Mesendoderm (in vitro differentiated cells): ENCODE results near the gene BACH1.

Experiments used
- DNase-seq: peaks from one replicate; pipeline ENCODE4 v3.0.0; 2013
- H2AK5ac ChIP-seq: 2 replicates; pipeline ENCODE4 v1.6.1; 2013; ENCODE audit warnings: low read length, inconsistent platforms
- H2BK120ac ChIP-seq: 2 replicates; pipeline ENCODE4 v1.6.1; 2013; ENCODE audit warnings: low read depth, mild to moderate bottlenecking, low read length, moderate library complexity, mixed read lengths
- H2BK15ac ChIP-seq: replicated peaks from 2 replicates; pipeline ENCODE4 v1.6.1; 2013; ENCODE audit warnings: low read depth, mild to moderate bottlenecking, moderate library complexity
- H2BK5ac ChIP-seq: 2 replicates; pipeline ENCODE4 v1.6.1; 2013; ENCODE audit warnings: low read length, inconsistent platforms
- H3K18ac ChIP-seq: 2 replicates; pipeline ENCODE4 v1.6.1; 2013; ENCODE audit warnings: mild to moderate bottlenecking, low read length, mixed read lengths
- H3K23ac ChIP-seq: one replicate; pipeline ENCODE4 v1.6.1; 2013; ENCODE audit warnings: low read length
- H3K27ac ChIP-seq: 2 replicates; pipeline ENCODE4 v1.5.1; 2013; ENCODE audit warnings: low read depth, mild to moderate bottlenecking, inconsistent platforms, low read length, moderate library complexity
- H3K27me3 ChIP-seq: 2 replicates; pipeline ENCODE4 v1.6.1; 2013; ENCODE audit warnings: low read length, control low read depth, mild to moderate bottlenecking, inconsistent platforms; ENCODE audit not compliant: insufficient read depth, poor library complexity
- H3K36me3 ChIP-seq: 2 replicates; pipeline ENCODE4 v1.6.1; 2013; ENCODE audit warnings: low read length, inconsistent platforms; ENCODE audit not compliant: control insufficient read depth, insufficient read depth
- H3K4ac ChIP-seq: one replicate; pipeline ENCODE4 v1.6.1; 2013; ENCODE audit warnings: low read depth, mild to moderate bottlenecking, low read length, moderate library complexity
- H3K4me1 ChIP-seq: 2 replicates; pipeline ENCODE4 v1.6.1; 2013; ENCODE audit warnings: low read depth, low read length, inconsistent platforms; ENCODE audit not compliant: control insufficient read depth
- H3K4me2 ChIP-seq: 2 replicates; pipeline ENCODE4 v1.6.1; 2013; ENCODE audit warnings: low read length
- H3K4me3 ChIP-seq: 2 replicates; pipeline ENCODE4 v1.5.1; 2013; ENCODE audit warnings: mild to moderate bottlenecking, low read length
- H3K56ac ChIP-seq: one replicate; pipeline ENCODE4 v1.6.1; 2013; ENCODE audit warnings: low read length
- H3K79me1 ChIP-seq: 2 replicates; pipeline ENCODE4 v1.6.1; 2013; ENCODE audit warnings: low read length, inconsistent platforms
- H3K79me2 ChIP-seq: 2 replicates; pipeline ENCODE4 v1.6.1; 2013; ENCODE audit warnings: mild to moderate bottlenecking, low read length; ENCODE audit not compliant: control insufficient read depth, insufficient read depth
- H3K9ac ChIP-seq: 2 replicates; pipeline ENCODE4 v1.6.1; 2013; ENCODE audit warnings: low read length, inconsistent platforms
- H4K5ac ChIP-seq: one replicate; pipeline ENCODE4 v1.6.1; 2013; ENCODE audit warnings: low read length
- H4K8ac ChIP-seq: one replicate; pipeline ENCODE4 v1.6.1; 2013; ENCODE audit warnings: low read depth, mild to moderate bottlenecking, control low read depth, low read length, moderate library complexity
- WGBS: extraction: QIAGEN DNeasy Blood & Tissue Kit; methylation state at CpG from one replicate; pipeline ENCODE4 v1.1.7; 2013; ENCODE audit warnings: low lambda C conversion rate, missing lambda C conversion rate; ENCODE audit not compliant: insufficient coverage; ENCODE audit errors: extremely low coverage; 5-methylcytosine and 5-hydroxymethylcytosine counted together

The BACH1 gene

DNA sequence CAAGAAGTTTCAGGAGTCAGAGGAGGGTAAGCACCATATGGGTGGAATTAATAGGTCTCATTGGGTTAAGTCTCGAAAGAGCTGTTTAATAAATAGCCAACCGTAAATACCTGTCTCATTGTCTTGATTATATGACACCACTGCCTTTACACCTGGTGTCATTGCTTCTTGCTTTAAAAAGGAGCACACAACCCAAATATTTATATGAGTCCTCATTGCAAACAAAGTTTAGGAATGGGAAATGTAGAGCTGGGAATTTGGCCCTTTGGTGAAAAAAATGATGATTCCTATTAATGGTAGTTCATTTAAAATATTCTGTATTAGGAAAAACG is 2.1 kb downstream of the BACH1 start:
- WGBS: no CpG with 5 or more reads among the region's 3 CpGs
- H3K27me3 ChIP-seq: no peaks in the 10 kb centered on the region
- no peak overlapping the region for H2BK120ac ChIP-seq

DNA sequence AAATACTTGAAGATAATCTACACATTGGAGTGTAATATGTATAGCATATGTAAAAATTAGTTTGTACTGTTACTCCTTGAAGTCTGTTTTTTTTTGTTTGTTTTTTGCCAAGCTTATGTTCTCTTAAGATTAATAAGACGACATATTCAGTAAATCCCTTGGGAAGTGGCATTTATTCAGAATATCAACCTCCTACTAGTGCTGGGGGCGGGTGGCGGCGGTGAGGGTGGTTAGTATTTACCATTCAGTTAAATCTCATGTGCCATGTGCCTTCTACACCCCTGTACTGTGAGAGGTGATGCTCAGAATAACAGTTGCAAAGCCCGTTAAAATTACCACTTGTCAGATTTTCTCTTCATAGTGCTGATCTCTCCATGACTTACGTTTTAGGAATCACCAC is 3.0 kb downstream of the BACH1 start:
- Histone ChIP-seq H2BK120ac (no peak overlapping the region), H3K9ac (no peak overlapping the region), H3K4ac (no peak overlapping the region), H3K56ac (no peak overlapping the region), H3K4me1 (peaks cover 16% of the 10 kb centered on the region), H3K27ac (no peak overlapping the region), H3K4me2 (no peak overlapping the region), H3K18ac (no peak overlapping the region), H2AK5ac (no peak overlapping the region), H2BK15ac (no peak overlapping the region), H3K23ac (no peak overlapping the region), H2BK5ac (no peak overlapping the region), H3K4me3 (no peak overlapping the region), H3K36me3 (no peaks in the 10 kb centered on the region), H4K5ac (no peak overlapping the region), H3K79me2 (peaks cover 65% of the 10 kb centered on the region), H3K27me3 (no peaks in the 10 kb centered on the region), H4K8ac (no peak overlapping the region), H3K79me1 (peaks cover 24% of the 10 kb centered on the region)
- no CpG with 5 or more reads among the region's 6 CpGs for WGBS
- DNase-seq: no peak

More for the DNA sequence above, 2.1 kb downstream of the BACH1 start:
- H3K27ac ChIP-seq: no peak overlapping the region
- H4K5ac ChIP-seq: no peak overlapping the region
- H3K4ac ChIP-seq: no peak overlapping the region
- H3K23ac ChIP-seq: no peak overlapping the region
- H4K8ac ChIP-seq: no peak overlapping the region
- H3K9ac ChIP-seq: peak overlapping the region; percentile 75
- no peak for DNase-seq
- H2BK15ac ChIP-seq: no peak overlapping the region
- H3K18ac ChIP-seq: no peak overlapping the region
- H3K79me1 ChIP-seq: peaks cover 22% of the 10 kb centered on the region
- peak overlapping the region; percentile 69 for H2AK5ac ChIP-seq
- no peak overlapping the region for H3K4me3 ChIP-seq
- H2BK5ac ChIP-seq: no peak overlapping the region
- H3K4me1 ChIP-seq: peaks cover 14% of the 10 kb centered on the region
- peak overlapping the region; percentile 99 for H3K4me2 ChIP-seq
- H3K79me2 ChIP-seq: peaks cover 57% of the 10 kb centered on the region
- no peaks in the 10 kb centered on the region for H3K36me3 ChIP-seq
- H3K56ac ChIP-seq: peak overlapping the region; percentile 49

DNA sequence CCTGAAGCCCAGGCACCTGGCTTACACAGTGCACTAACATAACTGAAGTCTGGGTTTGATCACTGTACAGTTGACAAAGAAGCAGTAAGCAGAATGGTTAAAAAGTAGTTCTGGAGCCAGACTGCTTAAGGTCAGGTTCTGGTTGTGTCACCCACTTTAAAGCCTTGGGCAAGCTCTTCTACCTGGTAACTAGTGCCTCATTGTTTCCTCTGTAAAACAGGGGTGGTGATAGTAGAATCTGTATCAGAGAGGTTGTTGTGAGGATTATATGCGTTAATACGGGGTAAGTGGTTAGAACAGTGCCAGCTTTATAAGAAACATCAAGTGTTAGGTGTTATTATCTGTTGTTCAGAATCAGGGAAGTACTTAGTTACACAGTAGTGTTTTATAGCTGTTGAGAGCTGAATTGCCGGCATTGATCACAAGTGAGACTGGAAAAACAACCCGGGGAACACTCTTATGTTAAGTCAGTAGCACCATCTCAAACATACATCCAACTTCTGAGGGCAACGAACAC is 3.7 kb downstream of the BACH1 start:
- Histone ChIP-seq H3K4ac (no peak overlapping the region), H3K4me1 (peaks cover 18% of the 10 kb centered on the region), H2BK120ac (no peak overlapping the region), H3K27ac (no peak overlapping the region), H3K56ac (peak overlapping the region; percentile 56), H4K8ac (no peak overlapping the region), H3K4me3 (no peak overlapping the region), H4K5ac (no peak overlapping the region), H2BK15ac (no peak overlapping the region), H3K79me1 (peaks cover 26% of the 10 kb centered on the region), H3K36me3 (no peaks in the 10 kb centered on the region), H3K23ac (no peak overlapping the region), H3K18ac (no peak overlapping the region), H3K9ac (no peak overlapping the region), H3K27me3 (no peaks in the 10 kb centered on the region), H2BK5ac (no peak overlapping the region), H3K79me2 (peaks cover 70% of the 10 kb centered on the region), H2AK5ac (no peak overlapping the region), H3K4me2 (no peak overlapping the region)
- no peak for DNase-seq
- WGBS: 100% methylated on average over 2 of the region's 5 CpGs

DNA sequence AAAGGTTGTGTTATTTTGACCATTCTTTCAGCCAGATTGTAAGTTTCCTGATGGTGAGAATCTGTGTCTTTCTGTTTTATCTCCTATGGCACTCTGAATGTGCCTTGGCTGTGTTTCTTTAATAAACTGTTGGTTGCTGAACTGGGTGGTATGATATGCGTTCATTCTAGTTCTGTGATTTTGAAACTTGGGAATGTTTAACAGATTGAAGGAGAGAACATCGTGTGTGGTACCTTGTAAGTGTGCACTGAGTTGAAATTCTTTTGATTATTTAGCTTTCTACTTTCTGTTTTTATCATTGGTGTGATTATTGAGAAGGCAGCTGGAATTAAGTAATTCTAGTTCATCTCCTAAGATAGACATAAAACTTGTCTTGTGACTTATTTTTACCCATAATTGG is 4.6 kb downstream of the BACH1 start:
- H3K4me3 ChIP-seq: no peak overlapping the region
- H4K5ac ChIP-seq: no peak overlapping the region
- no peaks in the 10 kb centered on the region for H3K27me3 ChIP-seq
- H4K8ac ChIP-seq: no peak overlapping the region
- H2BK120ac ChIP-seq: no peak overlapping the region
- peaks cover 72% of the 10 kb centered on the region for H3K79me2 ChIP-seq
- H3K4me1 ChIP-seq: peaks cover 18% of the 10 kb centered on the region
- H3K56ac ChIP-seq: no peak overlapping the region
- H3K18ac ChIP-seq: no peak overlapping the region
- H3K27ac ChIP-seq: no peak overlapping the region
- no CpG with 5 or more reads among the region's 2 CpGs for WGBS
- no peak for DNase-seq
- no peak overlapping the region for H2BK5ac ChIP-seq
- no peak overlapping the region for H3K9ac ChIP-seq
- no peak overlapping the region for H3K4ac ChIP-seq
- H2AK5ac ChIP-seq: no peak overlapping the region
- peaks cover 26% of the 10 kb centered on the region for H3K79me1 ChIP-seq
- no peak overlapping the region for H3K4me2 ChIP-seq
- no peaks in the 10 kb centered on the region for H3K36me3 ChIP-seq
- no peak overlapping the region for H3K23ac ChIP-seq
- no peak overlapping the region for H2BK15ac ChIP-seq

DNA sequence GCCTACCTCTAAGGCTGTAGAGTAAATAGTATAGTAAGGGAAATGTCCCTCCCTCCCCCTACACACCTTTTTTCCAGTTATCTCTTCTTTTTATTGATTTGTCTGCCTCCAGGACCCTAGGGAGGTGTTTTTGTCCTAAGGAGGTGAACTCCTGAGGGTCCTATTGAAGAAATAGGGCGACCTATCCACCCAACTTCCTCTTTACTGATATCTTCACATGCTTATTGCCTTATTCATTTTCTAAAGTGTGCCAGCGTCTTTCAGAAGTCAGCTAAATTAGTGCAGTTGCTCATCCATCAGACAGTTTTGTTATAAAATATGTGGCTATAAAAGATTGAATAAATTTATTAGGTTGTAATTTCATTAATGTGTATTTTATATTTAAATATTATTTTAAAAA is 5.9 kb downstream of the BACH1 start:
- no peak overlapping the region for H2BK5ac ChIP-seq
- no peak overlapping the region for H3K4ac ChIP-seq
- no peak overlapping the region for H3K56ac ChIP-seq
- no peak overlapping the region for H3K27ac ChIP-seq
- no peak overlapping the region for H3K18ac ChIP-seq
- no peak overlapping the region for H4K5ac ChIP-seq
- H2BK120ac ChIP-seq: no peak overlapping the region
- H4K8ac ChIP-seq: no peak overlapping the region
- WGBS: no CpG with 5 or more reads among the region's 2 CpGs
- H3K4me2 ChIP-seq: no peak overlapping the region
- no peak overlapping the region for H2BK15ac ChIP-seq
- no peak for DNase-seq
- peaks cover 21% of the 10 kb centered on the region for H3K4me1 ChIP-seq
- no peaks in the 10 kb centered on the region for H3K27me3 ChIP-seq
- H3K79me2 ChIP-seq: peaks cover 79% of the 10 kb centered on the region
- no peak overlapping the region for H3K23ac ChIP-seq
- H3K9ac ChIP-seq: no peak overlapping the region
- H3K79me1 ChIP-seq: peaks cover 25% of the 10 kb centered on the region
- H3K36me3 ChIP-seq: no peaks in the 10 kb centered on the region
- no peak overlapping the region for H2AK5ac ChIP-seq
- H3K4me3 ChIP-seq: no peak overlapping the region

DNA sequence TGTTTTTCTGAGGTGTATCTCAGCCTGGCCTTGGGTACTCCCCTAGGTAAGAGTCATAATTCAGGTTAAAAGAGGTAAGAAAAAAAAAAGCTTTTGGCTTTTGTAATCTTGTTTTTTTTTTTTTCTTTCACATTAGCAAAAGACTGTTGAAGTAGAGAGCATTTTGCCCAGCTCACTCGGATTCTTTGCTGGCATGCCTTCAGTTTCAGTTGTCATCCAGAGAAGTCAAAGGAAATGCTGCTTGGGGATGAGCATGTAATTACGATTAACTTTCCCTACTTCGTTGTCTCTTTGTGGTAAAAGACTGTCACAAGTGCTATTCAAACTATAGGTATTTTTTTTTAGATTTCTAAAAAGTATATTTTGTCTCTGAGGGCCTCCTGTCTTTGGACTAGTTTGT is 6.3 kb downstream of the BACH1 start:
- H3K27me3 ChIP-seq: no peaks in the 10 kb centered on the region
- H3K4ac ChIP-seq: no peak overlapping the region
- H3K23ac ChIP-seq: no peak overlapping the region
- H2BK5ac ChIP-seq: no peak overlapping the region
- no peak overlapping the region for H2AK5ac ChIP-seq
- no peak overlapping the region for H3K4me3 ChIP-seq
- no CpG with 5 or more reads among the region's 3 CpGs for WGBS
- no peak overlapping the region for H4K8ac ChIP-seq
- H2BK15ac ChIP-seq: no peak overlapping the region
- H4K5ac ChIP-seq: no peak overlapping the region
- no peak overlapping the region for H3K9ac ChIP-seq
- no peak overlapping the region for H3K56ac ChIP-seq
- H3K36me3 ChIP-seq: no peaks in the 10 kb centered on the region
- H3K79me1 ChIP-seq: peaks cover 24% of the 10 kb centered on the region
- peaks cover 76% of the 10 kb centered on the region for H3K79me2 ChIP-seq
- H3K18ac ChIP-seq: peak overlapping the region; percentile 60
- H3K4me2 ChIP-seq: no peak overlapping the region
- no peak overlapping the region for H2BK120ac ChIP-seq
- H3K4me1 ChIP-seq: peaks cover 23% of the 10 kb centered on the region
- DNase-seq: no peak
- H3K27ac ChIP-seq: no peak overlapping the region
